HEK293T (cell line): ENCODE data around the gene UBD.

ENCODE experiments used
- BHLHE40 ChIP-seq: fragments of 450-650 bp; IDR thresholded peaks from 2 replicates; pipeline ENCODE4 v1.6.1; 2016; ENCODE audit warnings: mild to moderate bottlenecking, moderate library complexity, borderline replicate concordance
- CTBP1 ChIP-seq: fragments of 450-650 bp; IDR thresholded peaks from 2 replicates; pipeline ENCODE4 v1.6.1; 2016; ENCODE audit warnings: borderline replicate concordance
- FOXM1 ChIP-seq: fragments of 450-650 bp; IDR thresholded peaks from 2 replicates; pipeline ENCODE4 v1.6.1; 2017; ENCODE audit warnings: mild to moderate bottlenecking, borderline replicate concordance
- HDGF ChIP-seq: fragments of 450-650 bp; IDR thresholded peaks from 2 replicates; pipeline ENCODE4 v1.6.1; 2017; ENCODE audit warnings: antibody characterized with exemption, borderline replicate concordance
- L3MBTL2 ChIP-seq: fragments of 450-650 bp; conservative IDR thresholded peaks from 2 replicates; pipeline ENCODE4 v1.6.1; 2016; ENCODE audit warnings: mild to moderate bottlenecking
- SP1 ChIP-seq: fragments of 450-650 bp; IDR thresholded peaks from 2 replicates; pipeline ENCODE4 v1.6.1; 2017
- SUZ12 ChIP-seq: fragments of 450-650 bp; IDR thresholded peaks from 2 replicates; pipeline ENCODE4 v1.6.1; 2016; ENCODE audit warnings: mild to moderate bottlenecking
- TARDBP ChIP-seq: fragments of 450-650 bp; IDR thresholded peaks from 2 replicates; pipeline ENCODE4 v1.6.1; 2016
- ZNF384 ChIP-seq: fragments of 450-650 bp; IDR thresholded peaks from 2 replicates; pipeline ENCODE4 v1.6.1; 2016
- TF ChIP-seq, protein P1 (sequence below): fragments of 450-650 bp; IDR thresholded peaks from 2 replicates; pipeline ENCODE4 v1.6.1; 2016

DNA sequence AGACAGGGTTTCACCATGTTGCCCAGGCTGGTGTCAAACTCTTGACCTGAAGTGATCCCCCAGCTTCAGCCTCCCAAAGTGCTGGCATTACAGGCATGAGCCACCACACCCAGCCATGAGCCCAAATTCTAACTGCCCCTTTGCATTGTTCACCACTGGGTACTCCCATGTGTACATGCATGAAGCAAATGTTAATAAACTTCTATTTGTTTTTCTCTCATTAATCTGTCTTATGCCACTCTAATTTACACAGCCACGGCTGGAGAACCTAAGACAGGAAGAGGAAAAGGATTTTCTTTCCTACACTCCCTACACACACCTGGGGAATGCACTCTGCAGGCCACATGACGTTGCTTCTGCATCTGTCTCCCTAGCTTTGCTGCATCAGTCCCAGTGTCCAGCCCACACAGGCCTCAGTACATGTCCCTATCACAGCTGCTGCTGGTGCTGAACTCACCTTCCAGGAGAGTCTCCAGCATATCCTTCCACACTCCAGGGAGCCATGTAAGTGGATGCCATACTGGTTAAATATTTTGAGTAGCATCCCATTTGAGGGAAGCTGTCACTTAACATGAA lies 38.7 kb upstream of the UBD start:
- TF ChIP-seq ZNF384 (no peak), TARDBP (no peak), SUZ12 (no peak), BHLHE40 (no peak), CTBP1 (no peak), FOXM1 (no peak), L3MBTL2 (no peak), SP1 (no peak), HDGF (no peak)
- TF ChIP-seq, protein P1, sequence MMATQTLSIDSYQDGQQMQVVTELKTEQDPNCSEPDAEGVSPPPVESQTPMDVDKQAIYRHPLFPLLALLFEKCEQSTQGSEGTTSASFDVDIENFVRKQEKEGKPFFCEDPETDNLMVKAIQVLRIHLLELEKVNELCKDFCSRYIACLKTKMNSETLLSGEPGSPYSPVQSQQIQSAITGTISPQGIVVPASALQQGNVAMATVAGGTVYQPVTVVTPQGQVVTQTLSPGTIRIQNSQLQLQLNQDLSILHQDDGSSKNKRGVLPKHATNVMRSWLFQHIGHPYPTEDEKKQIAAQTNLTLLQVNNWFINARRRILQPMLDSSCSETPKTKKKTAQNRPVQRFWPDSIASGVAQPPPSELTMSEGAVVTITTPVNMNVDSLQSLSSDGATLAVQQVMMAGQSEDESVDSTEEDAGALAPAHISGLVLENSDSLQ = no peak
